Right lobe of liver (tissue), 4 donors: Measurements from ENCODE around the gene GRIN3B.

Source experiments
- POLR2A ChIP-seq: fragments of 450-650 bp; IDR thresholded peaks from one replicate; pipeline ENCODE4 v1.6.1; 2017; ENCODE audit warnings: antibody characterized with exemption, mild to moderate bottlenecking
- TF ChIP-seq, protein P1 (sequence below), 4 donors: fragments of 200-600 bp in 3 of 4; fragments of 450-650 bp in 1 of 4; IDR thresholded peaks; one replicate each; pipeline versions ENCODE4 v1.5.1 to v1.8.0; 2016 to 2022; ENCODE audit warnings: antibody characterized with exemption in 4 of 4, mild to moderate bottlenecking in 2 of 4
- donor health status: DM: no; HTN: no; CAD: no.
- donor health status: DM: no; HTN: no; CAD: no.
- donor health status: DM: no; HTN: yes; CAD: no.

DNA sequence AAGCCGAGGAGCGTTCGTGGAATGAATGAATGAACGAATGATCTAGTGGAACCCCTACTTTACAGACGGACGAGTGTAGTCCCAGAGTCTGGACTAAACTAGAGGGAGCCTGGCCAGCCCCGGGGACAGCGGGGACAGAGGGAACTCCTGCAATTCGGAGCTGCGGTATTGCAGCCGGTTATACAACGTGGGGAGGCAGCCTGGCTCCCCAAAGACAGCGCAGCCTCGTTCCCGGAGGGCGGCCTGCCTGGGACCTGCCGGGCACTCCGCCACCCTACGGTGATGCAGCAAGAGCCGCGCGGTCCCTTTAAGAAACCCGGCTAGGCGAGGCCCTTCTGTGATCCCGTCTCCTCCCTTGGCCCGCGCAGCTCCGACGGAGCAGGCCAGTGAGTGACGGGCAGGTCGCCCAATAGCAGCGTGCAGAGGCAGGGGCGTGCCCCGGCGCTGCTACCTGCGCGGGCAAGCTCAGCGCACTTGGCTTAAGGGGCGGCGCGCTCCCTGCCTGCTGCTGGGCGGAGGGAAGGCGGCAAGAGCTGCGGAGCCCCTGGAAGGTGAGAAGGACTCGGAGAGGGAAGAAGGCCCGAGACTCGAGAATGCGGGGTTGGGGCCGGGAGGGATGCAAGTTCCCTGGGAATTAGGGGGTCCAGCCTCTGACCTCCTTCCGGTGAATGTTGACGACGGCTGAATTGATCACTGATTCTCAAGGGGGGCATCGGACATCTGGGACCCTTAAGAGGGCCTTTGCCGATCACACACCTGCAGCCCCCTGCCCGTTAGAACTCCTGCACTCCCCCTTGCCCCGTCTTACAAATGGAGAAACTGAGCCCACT lies 39.6 kb downstream of the GRIN3B start, which contains the start of gene ABCA7:
- TF ChIP-seq, protein P1, sequence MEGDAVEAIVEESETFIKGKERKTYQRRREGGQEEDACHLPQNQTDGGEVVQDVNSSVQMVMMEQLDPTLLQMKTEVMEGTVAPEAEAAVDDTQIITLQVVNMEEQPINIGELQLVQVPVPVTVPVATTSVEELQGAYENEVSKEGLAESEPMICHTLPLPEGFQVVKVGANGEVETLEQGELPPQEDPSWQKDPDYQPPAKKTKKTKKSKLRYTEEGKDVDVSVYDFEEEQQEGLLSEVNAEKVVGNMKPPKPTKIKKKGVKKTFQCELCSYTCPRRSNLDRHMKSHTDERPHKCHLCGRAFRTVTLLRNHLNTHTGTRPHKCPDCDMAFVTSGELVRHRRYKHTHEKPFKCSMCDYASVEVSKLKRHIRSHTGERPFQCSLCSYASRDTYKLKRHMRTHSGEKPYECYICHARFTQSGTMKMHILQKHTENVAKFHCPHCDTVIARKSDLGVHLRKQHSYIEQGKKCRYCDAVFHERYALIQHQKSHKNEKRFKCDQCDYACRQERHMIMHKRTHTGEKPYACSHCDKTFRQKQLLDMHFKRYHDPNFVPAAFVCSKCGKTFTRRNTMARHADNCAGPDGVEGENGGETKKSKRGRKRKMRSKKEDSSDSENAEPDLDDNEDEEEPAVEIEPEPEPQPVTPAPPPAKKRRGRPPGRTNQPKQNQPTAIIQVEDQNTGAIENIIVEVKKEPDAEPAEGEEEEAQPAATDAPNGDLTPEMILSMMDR (IDR thresholded peaks at IDR 0.05), result no peak
- peak; percentile 70 for TF ChIP-seq POLR2A
